ENCODE results near the gene EXT2.

- TF ChIP-seq, protein P1, sequence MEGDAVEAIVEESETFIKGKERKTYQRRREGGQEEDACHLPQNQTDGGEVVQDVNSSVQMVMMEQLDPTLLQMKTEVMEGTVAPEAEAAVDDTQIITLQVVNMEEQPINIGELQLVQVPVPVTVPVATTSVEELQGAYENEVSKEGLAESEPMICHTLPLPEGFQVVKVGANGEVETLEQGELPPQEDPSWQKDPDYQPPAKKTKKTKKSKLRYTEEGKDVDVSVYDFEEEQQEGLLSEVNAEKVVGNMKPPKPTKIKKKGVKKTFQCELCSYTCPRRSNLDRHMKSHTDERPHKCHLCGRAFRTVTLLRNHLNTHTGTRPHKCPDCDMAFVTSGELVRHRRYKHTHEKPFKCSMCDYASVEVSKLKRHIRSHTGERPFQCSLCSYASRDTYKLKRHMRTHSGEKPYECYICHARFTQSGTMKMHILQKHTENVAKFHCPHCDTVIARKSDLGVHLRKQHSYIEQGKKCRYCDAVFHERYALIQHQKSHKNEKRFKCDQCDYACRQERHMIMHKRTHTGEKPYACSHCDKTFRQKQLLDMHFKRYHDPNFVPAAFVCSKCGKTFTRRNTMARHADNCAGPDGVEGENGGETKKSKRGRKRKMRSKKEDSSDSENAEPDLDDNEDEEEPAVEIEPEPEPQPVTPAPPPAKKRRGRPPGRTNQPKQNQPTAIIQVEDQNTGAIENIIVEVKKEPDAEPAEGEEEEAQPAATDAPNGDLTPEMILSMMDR (IDR thresholded peaks at IDR 0.05): no peak
- no peak for TF ChIP-seq POLR2A (IDR thresholded peaks at IDR 0.05)
Observed at GRCh38 chr11:44267006-44267749, 171.7 kb downstream of the EXT2 start.
